Measurements from ENCODE around the gene BUD13. TPM values are rescaled to one million over a fixed set of nuclear protein-coding genes. Genes with fewer than 3 reads are reported as not detected.

The BUD13 gene
- total and polyA plus RNA-seq, 10 donors = 12.3 to 20.3 (median 16.3) TPM

DNA sequence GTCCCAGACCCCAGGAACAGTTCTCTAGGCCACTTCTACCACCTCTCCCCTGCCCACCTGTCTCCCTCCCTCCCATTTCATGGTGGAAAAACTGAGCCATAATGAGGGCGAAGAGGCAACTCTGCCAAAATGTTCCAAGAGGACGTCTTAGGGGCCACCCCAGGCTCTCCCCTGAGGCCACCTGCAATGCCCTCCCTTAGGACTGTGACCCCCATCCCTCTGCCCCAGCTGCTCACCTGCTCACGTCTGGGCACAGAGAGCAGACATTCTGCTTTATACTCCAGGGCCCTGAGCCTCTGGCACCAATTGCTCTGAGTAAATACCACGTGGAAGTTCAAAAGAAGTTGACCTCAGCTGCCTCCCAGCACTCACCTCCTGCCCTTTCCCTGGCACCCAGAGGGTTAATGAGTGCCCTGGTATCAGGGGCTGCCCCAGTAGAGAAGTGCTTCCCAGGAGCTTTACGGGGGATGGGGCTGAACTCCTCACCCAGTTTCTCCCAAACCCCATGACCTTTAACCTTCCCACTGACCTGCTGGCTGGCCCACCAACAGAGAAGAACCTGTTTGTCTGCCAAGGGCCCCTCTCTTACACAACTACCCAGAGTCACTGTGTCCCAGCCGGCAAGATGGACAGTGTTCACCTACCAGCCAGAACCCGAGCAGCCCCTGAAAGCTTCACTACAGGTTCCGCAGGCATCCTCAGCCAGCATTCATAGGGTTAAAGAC is 19.5 kb upstream of the BUD13 start:
- no peak for DNase-seq
- H3K4me3 ChIP-seq = no peak overlapping the region
- TF ChIP-seq POLR2AphosphoS5 (IDR thresholded peaks at IDR 0.05) (no peak), POLR2A (IDR thresholded peaks at IDR 0.05) (no peak)
- TF ChIP-seq, protein P1, sequence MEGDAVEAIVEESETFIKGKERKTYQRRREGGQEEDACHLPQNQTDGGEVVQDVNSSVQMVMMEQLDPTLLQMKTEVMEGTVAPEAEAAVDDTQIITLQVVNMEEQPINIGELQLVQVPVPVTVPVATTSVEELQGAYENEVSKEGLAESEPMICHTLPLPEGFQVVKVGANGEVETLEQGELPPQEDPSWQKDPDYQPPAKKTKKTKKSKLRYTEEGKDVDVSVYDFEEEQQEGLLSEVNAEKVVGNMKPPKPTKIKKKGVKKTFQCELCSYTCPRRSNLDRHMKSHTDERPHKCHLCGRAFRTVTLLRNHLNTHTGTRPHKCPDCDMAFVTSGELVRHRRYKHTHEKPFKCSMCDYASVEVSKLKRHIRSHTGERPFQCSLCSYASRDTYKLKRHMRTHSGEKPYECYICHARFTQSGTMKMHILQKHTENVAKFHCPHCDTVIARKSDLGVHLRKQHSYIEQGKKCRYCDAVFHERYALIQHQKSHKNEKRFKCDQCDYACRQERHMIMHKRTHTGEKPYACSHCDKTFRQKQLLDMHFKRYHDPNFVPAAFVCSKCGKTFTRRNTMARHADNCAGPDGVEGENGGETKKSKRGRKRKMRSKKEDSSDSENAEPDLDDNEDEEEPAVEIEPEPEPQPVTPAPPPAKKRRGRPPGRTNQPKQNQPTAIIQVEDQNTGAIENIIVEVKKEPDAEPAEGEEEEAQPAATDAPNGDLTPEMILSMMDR (IDR thresholded peaks at IDR 0.05 in 8 of 11, conservative IDR thresholded peaks at IDR 0.05 in 3 of 11) = no peak
- intact Hi-C loops (cut with DNase I; ENCODE audit: low total_unique reads) = no loop called here
- 78 to 89% (median 87%) methylated on average over 7 to 8 of the region's 8 CpGs for WGBS, 5 donors
- H3K4me1 ChIP-seq = peaks cover under 1 to 27% (median 21%) of the 10 kb centered on the region in 6 donors
- no peak overlapping the region for H3K27ac ChIP-seq
- H3K36me3 ChIP-seq = no peaks in the 10 kb centered on the region
- peaks cover 0 to 19% (median 0%) of the 10 kb centered on the region in 7 donors for H3K27me3 ChIP-seq (replicated peaks in 1 of 7)
- no peaks in the 10 kb centered on the region for H3K9me3 ChIP-seq

DNA sequence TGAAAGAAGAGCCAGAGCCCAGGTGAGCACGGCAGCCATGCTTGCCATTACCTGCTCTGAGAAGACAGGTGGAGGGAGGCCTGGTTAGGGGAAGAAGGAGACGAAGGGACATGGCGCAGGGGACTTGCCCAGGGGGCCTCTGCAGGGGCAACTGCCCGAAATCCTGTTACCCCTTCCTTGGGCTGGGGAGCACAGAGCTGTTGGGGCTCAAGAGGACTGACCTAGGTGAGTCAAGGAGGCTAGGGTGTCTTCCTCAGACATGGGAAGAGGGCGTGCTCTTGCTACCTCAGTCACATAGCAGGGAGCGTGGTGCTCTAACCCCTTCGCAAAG is 19.0 kb upstream of the BUD13 start, which contains the start of gene APOA5:
Gene APOA5, minus strand, starts transcription at position 67 of the 331 bp plus-strand sequence. Its CDS starts 19 bp downstream, at position 48.
- no peak for DNase-seq
- H3K36me3 ChIP-seq = peaks cover 0 to under 1% (median 0%) of the 10 kb centered on the region in 6 donors
- H3K27ac ChIP-seq = no peak within 1 kb of the TSS
- H3K9me3 ChIP-seq = no peaks in the 10 kb centered on the region
- no peak for TF ChIP-seq POLR2AphosphoS5 (IDR thresholded peaks at IDR 0.05)
- TF ChIP-seq, protein P1 (IDR thresholded peaks at IDR 0.05 in 8 of 11, conservative IDR thresholded peaks at IDR 0.05 in 3 of 11) = no peak
- no peak for TF ChIP-seq POLR2A (IDR thresholded peaks at IDR 0.05)
- peak within 1 kb of the TSS in 1 of 8 donors; percentile 46 for H3K4me3 ChIP-seq
- intact Hi-C loops (cut with DNase I; ENCODE audit: low total_unique reads) = loop anchor here (2.0 kb wide), 1 partner anchor 315 kb away; no protein-coding TSS in a partner anchor
- H3K27me3 ChIP-seq (replicated peaks in 1 of 7) = peaks cover 0 to 19% (median 0%) of the 10 kb centered on the region in 7 donors
- WGBS, 5 donors = 85 to 97% (median 88%) methylated on average over 7 of the region's 7 CpGs
- peaks cover 5 to 33% (median 27%) of the 10 kb centered on the region in 6 donors for H3K4me1 ChIP-seq

DNA sequence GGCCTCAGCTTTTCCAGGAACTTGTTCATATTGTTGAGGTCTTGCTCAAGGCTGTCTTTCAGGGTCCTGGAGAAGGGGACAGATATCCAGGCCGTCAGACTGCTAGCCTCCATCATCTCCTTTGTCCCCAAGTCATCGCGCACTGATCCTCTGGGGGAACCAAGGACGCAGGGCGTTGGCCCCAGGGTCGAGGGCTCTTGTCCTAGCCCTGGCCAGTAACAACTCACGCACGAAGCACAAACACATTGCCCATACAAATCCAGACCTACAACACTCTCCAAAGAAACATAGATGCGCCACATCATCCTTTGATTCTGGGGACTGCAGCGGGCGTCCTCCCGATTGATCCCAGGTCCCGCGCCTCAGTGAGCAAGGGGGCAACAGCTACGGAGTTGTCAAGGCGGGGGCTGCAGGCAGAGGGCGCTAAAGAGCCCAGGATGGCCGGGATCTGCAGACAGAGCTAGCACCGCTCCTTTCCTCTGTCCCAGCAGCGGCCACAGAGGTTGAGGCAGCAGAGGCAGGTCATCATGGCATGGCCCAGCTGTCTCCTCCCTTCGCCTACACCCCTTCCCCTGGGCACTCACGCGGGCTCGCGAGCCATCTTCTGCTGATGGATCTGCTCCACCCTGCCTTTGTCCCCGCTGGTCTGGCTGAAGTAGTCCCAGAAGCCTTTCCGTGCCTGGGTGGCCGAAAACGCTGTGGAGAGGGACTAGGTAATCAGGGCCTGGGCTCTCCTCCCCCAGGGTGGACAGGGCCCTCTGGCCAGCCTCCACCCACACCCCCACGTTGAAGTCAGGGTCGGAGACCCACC is 18.4 kb upstream of the BUD13 start:
- 25 to 31% (median 29%) methylated on average over 21 to 31 of the region's 31 CpGs for WGBS, 5 donors
- intact Hi-C loops (cut with DNase I; ENCODE audit: low total_unique reads) = loop anchor here (2.0 kb wide), 1 partner anchor 316 kb away; no protein-coding TSS in a partner anchor
- Histone ChIP-seq H3K9me3 (no peaks in the 10 kb centered on the region), H3K36me3 (peaks cover 0 to 6% (median 3%) of the 10 kb centered on the region in 6 donors), H3K4me1 (peaks cover 11 to 38% (median 32%) of the 10 kb centered on the region in 6 donors), H3K4me3 (peak overlapping the region in 1 of 8 donors; percentile 46), H3K27ac (no peak overlapping the region), H3K27me3 (replicated peaks in 1 of 7) (peaks cover 0 to 19% (median 0%) of the 10 kb centered on the region in 7 donors)
- peak; percentile 92 for DNase-seq
- peak in 2 of 3 donors; percentile 43 to 48 for TF ChIP-seq POLR2AphosphoS5 (IDR thresholded peaks at IDR 0.05)
- no peak for TF ChIP-seq POLR2A (IDR thresholded peaks at IDR 0.05)
- TF ChIP-seq, protein P1 (IDR thresholded peaks at IDR 0.05 in 8 of 11, conservative IDR thresholded peaks at IDR 0.05 in 3 of 11) = peak; percentile 59 to 95 (median 91)
